Measurements from ENCODE around the gene FMNL1.

- TF ChIP-seq CTCF (optimal IDR thresholded peaks at IDR 0.05 in 1 of 3, IDR thresholded peaks at IDR 0.05 in 1 of 3, conservative IDR thresholded peaks at IDR 0.05 in 1 of 3; ENCODE audit: extremely low read depth in 1 of 3, insufficient read depth in 2 of 3, low read length in 3 of 3) (peak in 2 of 3 experiments; percentile 10 to 51), EZH2 (IDR thresholded peaks at IDR 0.05; ENCODE audit: low read length) (no peak)
Observed at GRCh38 chr17:45293413-45294211, 71.9 kb downstream of the FMNL1 start.
